GM19463 (cell line): ENCODE data around the gene LMLN.
"Not testable (repeated sequence)": the region's sequence is repeated elsewhere in the genome, so short reads cannot be mapped to it uniquely, and the experiment has no call there.

ENCODE experiments used
- ATAC-seq: cut with Tn5 transposase; IDR thresholded peaks from one replicate; pipeline ENCODE4 v1.9.1; 2021; ENCODE audit warnings: mild to moderate bottlenecking, moderate library complexity; ENCODE audit not compliant: unreplicated experiment

The LMLN gene

GRCh38 chr3:198022604-198023003 lies 62.6 kb downstream of the LMLN start:
- no peak for ATAC-seq

GRCh38 chr3:198025644-198026043 lies 65.6 kb downstream of the LMLN start:
- no peak for ATAC-seq

- no peak for ATAC-seq
Observed at GRCh38 chr3:198026620-198027019, 66.6 kb downstream of the LMLN start.

- no peak for ATAC-seq
Observed at GRCh38 chr3:198027045-198027798, 67.2 kb downstream of the LMLN start.

- ATAC-seq: no peak
Observed at GRCh38 chr3:198027799-198028390, 67.9 kb downstream of the LMLN start.

- ATAC-seq: no peak
Observed at GRCh38 chr3:198028718-198029117, 68.7 kb downstream of the LMLN start.

- no peak for ATAC-seq
Observed at GRCh38 chr3:198030125-198030524, 70.1 kb downstream of the LMLN start.

GRCh38 chr3:198030726-198031125 lies 70.7 kb downstream of the LMLN start:
- ATAC-seq: no peak

GRCh38 chr3:198032039-198032936 lies 72.3 kb downstream of the LMLN start:
- no peak for ATAC-seq

- no peak for ATAC-seq
Observed at GRCh38 chr3:198043119-198043518, 83.1 kb downstream of the LMLN start.

GRCh38 chr3:198046120-198046857 lies 86.3 kb downstream of the LMLN start:
- ATAC-seq: no peak

- ATAC-seq: no peak
Observed at GRCh38 chr3:198048445-198048844, 88.4 kb downstream of the LMLN start.

GRCh38 chr3:198051836-198052235 lies 91.8 kb downstream of the LMLN start:
- ATAC-seq: no peak

GRCh38 chr3:198053462-198053861 lies 93.4 kb downstream of the LMLN start:
- not testable (repeated sequence) for ATAC-seq

GRCh38 chr3:198061119-198062067 lies 101.4 kb downstream of the LMLN start:
- no peak for ATAC-seq

- no peak for ATAC-seq
Observed at GRCh38 chr3:198062068-198062465, 102.0 kb downstream of the LMLN start.

GRCh38 chr3:198064420-198064819 lies 104.4 kb downstream of the LMLN start:
- no peak for ATAC-seq

GRCh38 chr3:198065897-198066296 lies 105.9 kb downstream of the LMLN start:
- ATAC-seq: no peak

GRCh38 chr3:198067416-198067815 lies 107.4 kb downstream of the LMLN start:
- ATAC-seq: no peak

- no peak for ATAC-seq
Observed at GRCh38 chr3:198070871-198071270, 110.9 kb downstream of the LMLN start.
